CD4-positive, alpha-beta T cell (primary cell): ENCODE data around the gene RPL36. TPM values are rescaled to one million over a fixed set of nuclear protein-coding genes. Genes with fewer than 3 reads are reported as not detected.

Source experiments
- ATAC-seq: fragments of 200-7000 bp; cut with Tn5 transposase; one replicate; pipeline ENCODE4 v1.10.0; 2022; ENCODE audit warnings: mild to moderate bottlenecking; ENCODE audit not compliant: poor library complexity
- CTCF ChIA-PET: fragments of 350-600 bp; sonication (Branson Sonifier 250); formaldehyde crosslinking; loops from one replicate; lab custom pipeline; 2021; ENCODE audit warnings: antibody characterized with exemption, inconsistent platforms; lab: Charles Lee
- POLR2A ChIA-PET: fragments of 350-600 bp; sonication (Branson Sonifier 250); formaldehyde crosslinking; loops from one replicate; lab custom pipeline; 2021; ENCODE audit warnings: antibody characterized with exemption, inconsistent platforms; lab: Charles Lee
- DNase-seq, 14 experiments: peaks; one replicate each; pipeline ENCODE4 v3.0.0-alpha.2; 2013 to 2020; ENCODE audit warnings: mixed read lengths in 2 of 14
- H3K27ac ChIP-seq, 2 donors: one replicate each; pipeline versions ENCODE4 v1.5.1 to v1.7.0; 2013; ENCODE audit warnings: low read length in 2 of 2, low read depth in 1 of 2, mild to moderate bottlenecking in 1 of 2
- H3K27me3 ChIP-seq, 2 experiments: 1 replicate in 1 of 2; 2 replicates in 1 of 2; pipeline versions ENCODE4 v1.6.1 to v1.7.0; 2013; ENCODE audit warnings: low read length in 2 of 2, control low read depth in 1 of 2, mild to moderate bottlenecking in 1 of 2, moderate library complexity in 1 of 2; ENCODE audit not compliant: insufficient read depth in 2 of 2, control insufficient read depth in 1 of 2
- H3K36me3 ChIP-seq: one replicate; pipeline ENCODE4 v1.6.1; 2013; ENCODE audit warnings: low read length, control low read depth; ENCODE audit not compliant: insufficient read depth
- H3K4me1 ChIP-seq: one replicate; pipeline ENCODE4 v1.6.1; 2013; ENCODE audit warnings: low read length, control low read depth; ENCODE audit not compliant: insufficient read depth
- H3K4me3 ChIP-seq: one replicate; pipeline ENCODE4 v1.5.1; 2013; ENCODE audit warnings: mild to moderate bottlenecking, low read length, moderate library complexity
- H3K9me3 ChIP-seq, 2 experiments: 1 replicate in 1 of 2; 2 replicates in 1 of 2; pipeline versions ENCODE4 v1.6.1 to v1.7.0; 2013; ENCODE audit warnings: low read length in 2 of 2, mild to moderate bottlenecking in 2 of 2, control low read depth in 1 of 2, moderate library complexity in 1 of 2; ENCODE audit not compliant: control insufficient read depth in 1 of 2, insufficient read depth in 1 of 2
- H3K27ac Mint-ChIP-seq: one replicate; pipeline ENCODE4 v1.8.0; 2020; ENCODE audit warnings: mixed read lengths
- H3K27me3 Mint-ChIP-seq: one replicate; pipeline ENCODE4 v1.8.0; 2021; ENCODE audit warnings: mixed read lengths
- H3K36me3 Mint-ChIP-seq: one replicate; pipeline ENCODE4 v1.8.0; 2021; ENCODE audit warnings: low read depth, mixed read lengths
- H3K4me1 Mint-ChIP-seq: one replicate; pipeline ENCODE4 v1.8.0; 2021; ENCODE audit warnings: low read depth, mixed read lengths
- H3K4me3 Mint-ChIP-seq: one replicate; pipeline ENCODE4 v1.8.0; 2020; ENCODE audit warnings: mild to moderate bottlenecking, mixed read lengths
- H3K9me3 Mint-ChIP-seq: one replicate; pipeline ENCODE4 v1.8.0; 2020; ENCODE audit warnings: mixed read lengths
- intact Hi-C, 2 experiments: fragments of 100-400 bp; cut with DNase I in 1 of 2; cut with micrococcal nuclease in 1 of 2; formaldehyde crosslinking; loops; one replicate each; pipeline versions ENCODE4 v1.15.1 to v1.9.0; 2023 to 2025; cut with DNase I, micrococcal nuclease
- total RNA-seq, 174 experiments: library from RNA in 2 of 174; stranded (reverse) in 2 of 174; gene quantifications; one replicate each; pipeline ENCODE4 v1.2.3 and lab custom pipeline; 2021 to 2026
- TF ChIP-seq, protein P1 (sequence below): fragments of 200-600 bp; IDR thresholded peaks from one replicate; pipeline ENCODE4 v1.8.0; 2022; ENCODE audit warnings: antibody characterized with exemption, mild to moderate bottlenecking

The RPL36 gene
- total RNA-seq, 2 experiments from 2014 or later: 1,509 to 1,565 TPM

DNA sequence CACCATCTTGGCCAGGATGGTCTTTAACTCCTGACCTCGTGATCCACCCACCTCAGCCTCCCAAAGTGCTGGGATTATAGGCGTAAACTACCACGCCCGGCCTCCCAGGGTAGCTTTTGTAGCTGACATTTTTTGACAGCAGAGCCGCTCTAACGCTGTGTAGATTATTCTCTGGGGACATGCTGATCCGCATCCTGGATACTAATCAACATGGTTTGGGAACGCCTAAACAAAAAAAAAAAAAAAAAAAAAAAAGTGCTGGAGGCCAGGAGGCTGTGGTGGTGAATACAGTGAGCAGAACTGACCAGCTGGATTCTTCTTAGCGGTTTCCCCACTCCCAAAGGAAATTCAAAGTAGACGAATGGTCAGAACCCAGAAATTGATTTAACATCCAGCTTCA is 24.7 kb downstream of the RPL36 start:
- Histone ChIP-seq H3K4me1 (peaks cover 26% of the 10 kb centered on the region), H3K27me3 (no peaks in the 10 kb centered on the region), H3K36me3 (peaks cover 51% of the 10 kb centered on the region), H3K9me3 (no peaks in the 10 kb centered on the region), H3K4me3 (no peak overlapping the region), H3K27ac (no peak overlapping the region)
- Mint-ChIP-seq H3K27me3 (no peaks in the 10 kb centered on the region), H3K27ac (no peak overlapping the region), H3K36me3 (peaks cover 48% of the 10 kb centered on the region), H3K4me3 (no peak overlapping the region), H3K9me3 (no peaks in the 10 kb centered on the region), H3K4me1 (peaks cover 18% of the 10 kb centered on the region)
- intact Hi-C loops: no loop called here
- ATAC-seq (no peak), DNase-seq (no peak)
- ChIA-PET CTCF (no interaction called here), POLR2A (interaction anchor here (1.1 kb wide), 1 partner anchor 24 kb away, joined by 3 read pairs; no protein-coding TSS in a partner anchor)
- TF ChIP-seq, protein P1, sequence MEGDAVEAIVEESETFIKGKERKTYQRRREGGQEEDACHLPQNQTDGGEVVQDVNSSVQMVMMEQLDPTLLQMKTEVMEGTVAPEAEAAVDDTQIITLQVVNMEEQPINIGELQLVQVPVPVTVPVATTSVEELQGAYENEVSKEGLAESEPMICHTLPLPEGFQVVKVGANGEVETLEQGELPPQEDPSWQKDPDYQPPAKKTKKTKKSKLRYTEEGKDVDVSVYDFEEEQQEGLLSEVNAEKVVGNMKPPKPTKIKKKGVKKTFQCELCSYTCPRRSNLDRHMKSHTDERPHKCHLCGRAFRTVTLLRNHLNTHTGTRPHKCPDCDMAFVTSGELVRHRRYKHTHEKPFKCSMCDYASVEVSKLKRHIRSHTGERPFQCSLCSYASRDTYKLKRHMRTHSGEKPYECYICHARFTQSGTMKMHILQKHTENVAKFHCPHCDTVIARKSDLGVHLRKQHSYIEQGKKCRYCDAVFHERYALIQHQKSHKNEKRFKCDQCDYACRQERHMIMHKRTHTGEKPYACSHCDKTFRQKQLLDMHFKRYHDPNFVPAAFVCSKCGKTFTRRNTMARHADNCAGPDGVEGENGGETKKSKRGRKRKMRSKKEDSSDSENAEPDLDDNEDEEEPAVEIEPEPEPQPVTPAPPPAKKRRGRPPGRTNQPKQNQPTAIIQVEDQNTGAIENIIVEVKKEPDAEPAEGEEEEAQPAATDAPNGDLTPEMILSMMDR: no peak

- Histone ChIP-seq H3K4me1 (peaks cover 34% of the 10 kb centered on the region), H3K27ac (no peak overlapping the region), H3K9me3 (no peaks in the 10 kb centered on the region), H3K4me3 (no peak overlapping the region), H3K36me3 (peaks cover 32% of the 10 kb centered on the region), H3K27me3 (no peaks in the 10 kb centered on the region)
- peaks cover 26% of the 10 kb centered on the region for H3K4me1 Mint-ChIP-seq
- H3K36me3 Mint-ChIP-seq: peaks cover 38% of the 10 kb centered on the region
- TF ChIP-seq, protein P1: no peak
- no peak for ATAC-seq
- ChIA-PET CTCF (interaction anchor here (1.7 kb wide), 1 partner anchor 27 kb away, joined by 7 read pairs; the partner anchor contains the start of gene RPL36), POLR2A (no interaction called here)
- peak overlapping the region; percentile 45 for H3K4me3 Mint-ChIP-seq
- H3K27ac Mint-ChIP-seq: peak overlapping the region; percentile 55
- no peak for DNase-seq
- intact Hi-C loops: no loop called here
- no peaks in the 10 kb centered on the region for H3K27me3 Mint-ChIP-seq
- H3K9me3 Mint-ChIP-seq: no peaks in the 10 kb centered on the region
These were observed 27.3 kb downstream of the RPL36 start for GRCh38 chr19:5717215-5717935.

DNA sequence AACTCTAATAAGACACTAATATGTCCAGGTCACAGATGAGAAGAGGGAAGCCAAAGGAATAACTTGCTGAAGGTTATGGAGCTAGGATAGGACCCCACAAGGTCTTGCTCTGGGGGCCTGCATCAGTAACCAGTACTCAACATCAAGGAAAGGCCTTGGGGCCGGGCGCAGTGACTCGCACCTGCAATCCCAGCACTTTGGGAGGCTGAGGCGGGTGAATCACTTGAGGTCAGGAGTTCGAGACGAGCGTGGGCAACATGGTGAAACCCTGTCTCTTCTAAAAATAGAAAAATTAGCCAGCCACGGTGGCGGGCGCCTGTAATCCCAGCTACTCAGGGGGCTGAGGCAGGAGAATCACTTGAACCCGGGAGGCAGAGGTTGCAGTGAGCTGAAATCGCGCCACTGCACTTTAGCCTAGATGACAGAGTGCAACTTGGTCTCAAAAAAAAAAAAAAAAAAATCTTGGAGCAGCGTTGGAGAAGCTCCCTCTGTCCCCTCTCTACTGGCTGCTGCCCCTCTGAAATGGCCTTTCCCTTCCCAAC is 28.0 kb downstream of the RPL36 start:
- H3K4me1 ChIP-seq: peaks cover 34% of the 10 kb centered on the region
- no peaks in the 10 kb centered on the region for H3K9me3 Mint-ChIP-seq
- H3K36me3 ChIP-seq: peaks cover 25% of the 10 kb centered on the region
- intact Hi-C loops: no loop called here
- H3K4me3 ChIP-seq: no peak overlapping the region
- DNase-seq (no peak), ATAC-seq (no peak)
- TF ChIP-seq, protein P1: no peak
- H3K4me3 Mint-ChIP-seq: peak overlapping the region; percentile 94
- no peak overlapping the region for H3K27ac ChIP-seq
- no peaks in the 10 kb centered on the region for H3K27me3 ChIP-seq
- ChIA-PET POLR2A (interaction anchor here (1.0 to 2.2 kb wide), 3 partner anchors 26 to 28 kb away, joined by 4 to 25 read pairs (median 4); partner anchors contain the start of gene RPL36), CTCF (interaction anchor here (1.3 kb wide), 1 partner anchor 28 kb away, joined by 6 read pairs; the partner anchor contains the start of gene RPL36)
- no peaks in the 10 kb centered on the region for H3K27me3 Mint-ChIP-seq
- peaks cover 33% of the 10 kb centered on the region for H3K36me3 Mint-ChIP-seq
- H3K27ac Mint-ChIP-seq: peak overlapping the region; percentile 96
- peaks cover 26% of the 10 kb centered on the region for H3K4me1 Mint-ChIP-seq
- H3K9me3 ChIP-seq: no peaks in the 10 kb centered on the region
